ENCODE data around the gene DNMT3B. TPM values are rescaled to one million over a fixed set of nuclear protein-coding genes. Genes with fewer than 3 reads are reported as not detected.

The DNMT3B gene
- total and polyA plus RNA-seq, 4 donors = 0.25 to 1.9 (median 0.75) TPM

- Histone ChIP-seq H3K27ac (ENCODE audit: low read depth in 1 of 2, low read length in 2 of 2) (peak overlapping the region; percentile 4 to 70), H3K4me1 (ENCODE audit: control insufficient read depth in 1 of 2, insufficient read depth in 2 of 2, low read length in 2 of 2) (peaks cover 0 to 3% of the 10 kb centered on the region in 2 donors), H3K9me3 (ENCODE audit: control insufficient read depth, low read length) (no peaks in the 10 kb centered on the region), H3K27me3 (ENCODE audit: control insufficient read depth in 1 of 2, insufficient read depth in 2 of 2, low read length in 1 of 2) (no peaks in the 10 kb centered on the region), H3K36me3 (ENCODE audit: control insufficient read depth in 1 of 2, insufficient read depth in 2 of 2, low read length in 1 of 2) (no peaks in the 10 kb centered on the region), H3K4me3 (ENCODE audit: low read length in 2 of 2) (peak overlapping the region; percentile 60 to 62)
- peak; percentile 13 for ATAC-seq (ENCODE audit: low FRiP score)
- WGBS, 2 donors = 12 to 13% methylated on average over 25 of the region's 25 CpGs
- intact Hi-C loops (cut with DNase I) = no loop called here
- DNase-seq = no peak
Measured at GRCh38 chr20:32742322-32743236, 19.6 kb upstream of the DNMT3B start.

- ATAC-seq (ENCODE audit: low FRiP score) (peak; percentile 85), DNase-seq (peak; percentile 76 to 91)
- intact Hi-C loops (cut with DNase I) = no loop called here
- H3K36me3 ChIP-seq (ENCODE audit: control insufficient read depth in 1 of 2, insufficient read depth in 2 of 2, low read length in 1 of 2) = no peaks in the 10 kb centered on the region
- no peaks in the 10 kb centered on the region for H3K4me1 ChIP-seq (ENCODE audit: control insufficient read depth in 1 of 2, insufficient read depth in 2 of 2, low read length in 2 of 2)
- H3K27ac ChIP-seq (ENCODE audit: low read depth in 1 of 2, low read length in 2 of 2) = peak within 1 kb of the TSS; percentile 32 to 75
- H3K27me3 ChIP-seq (ENCODE audit: control insufficient read depth in 1 of 2, insufficient read depth in 2 of 2, low read length in 1 of 2) = no peaks in the 10 kb centered on the region
- no peaks in the 10 kb centered on the region for H3K9me3 ChIP-seq (ENCODE audit: control insufficient read depth, low read length)
- H3K4me3 ChIP-seq (ENCODE audit: low read length in 2 of 2) = peak within 1 kb of the TSS; percentile 60 to 62
- 1% methylated on average over 52 to 64 of the region's 64 CpGs for WGBS, 2 donors
Measured at GRCh38 chr20:32743237-32744112, 18.7 kb upstream of the DNMT3B start, which contains the start of gene COMMD7. Gene COMMD7 (minus strand): TSS chr20:32743467. CDS start chr20:32743391, 76 bp downstream.

- H3K4me3 ChIP-seq (ENCODE audit: low read length in 2 of 2) = no peak overlapping the region
- ATAC-seq (ENCODE audit: low FRiP score) (no peak), DNase-seq (no peak)
- H3K27ac ChIP-seq (ENCODE audit: low read depth in 1 of 2, low read length in 2 of 2) = no peak overlapping the region
- no peaks in the 10 kb centered on the region for H3K27me3 ChIP-seq (ENCODE audit: control insufficient read depth in 1 of 2, insufficient read depth in 2 of 2, low read length in 1 of 2)
- no peaks in the 10 kb centered on the region for H3K9me3 ChIP-seq (ENCODE audit: control insufficient read depth, low read length)
- intact Hi-C loops (cut with DNase I) = no loop called here
- H3K36me3 ChIP-seq (ENCODE audit: control insufficient read depth in 1 of 2, insufficient read depth in 2 of 2, low read length in 1 of 2) = no peaks in the 10 kb centered on the region
- WGBS, 2 donors = 76 to 80% methylated on average over 11 of the region's 11 CpGs
- no peaks in the 10 kb centered on the region for H3K4me1 ChIP-seq (ENCODE audit: control insufficient read depth in 1 of 2, insufficient read depth in 2 of 2, low read length in 2 of 2)
Measured at GRCh38 chr20:32749914-32750637, 12.1 kb upstream of the DNMT3B start.

GRCh38 chr20:32751293-32751692, 10.9 kb upstream of the DNMT3B start:
- Histone ChIP-seq H3K4me1 (ENCODE audit: control insufficient read depth in 1 of 2, insufficient read depth in 2 of 2, low read length in 2 of 2) (no peaks in the 10 kb centered on the region), H3K4me3 (ENCODE audit: low read length in 2 of 2) (no peak overlapping the region), H3K27me3 (ENCODE audit: control insufficient read depth in 1 of 2, insufficient read depth in 2 of 2, low read length in 1 of 2) (no peaks in the 10 kb centered on the region), H3K36me3 (ENCODE audit: control insufficient read depth in 1 of 2, insufficient read depth in 2 of 2, low read length in 1 of 2) (no peaks in the 10 kb centered on the region), H3K9me3 (ENCODE audit: control insufficient read depth, low read length) (no peaks in the 10 kb centered on the region), H3K27ac (ENCODE audit: low read depth in 1 of 2, low read length in 2 of 2) (no peak overlapping the region)
- no peak for DNase-seq
- ATAC-seq (ENCODE audit: low FRiP score) = no peak
- intact Hi-C loops (cut with DNase I) = no loop called here

GRCh38 chr20:32751702-32752457, 10.3 kb upstream of the DNMT3B start:
- 84% methylated on average over 6 of the region's 6 CpGs for WGBS, 2 donors
- DNase-seq (no peak), ATAC-seq (ENCODE audit: low FRiP score) (no peak)
- H3K27me3 ChIP-seq (ENCODE audit: control insufficient read depth in 1 of 2, insufficient read depth in 2 of 2, low read length in 1 of 2) = no peaks in the 10 kb centered on the region
- no peak overlapping the region for H3K27ac ChIP-seq (ENCODE audit: low read depth in 1 of 2, low read length in 2 of 2)
- no peak overlapping the region for H3K4me3 ChIP-seq (ENCODE audit: low read length in 2 of 2)
- intact Hi-C loops (cut with DNase I) = no loop called here
- no peaks in the 10 kb centered on the region for H3K9me3 ChIP-seq (ENCODE audit: control insufficient read depth, low read length)
- H3K36me3 ChIP-seq (ENCODE audit: control insufficient read depth in 1 of 2, insufficient read depth in 2 of 2, low read length in 1 of 2) = no peaks in the 10 kb centered on the region
- H3K4me1 ChIP-seq (ENCODE audit: control insufficient read depth in 1 of 2, insufficient read depth in 2 of 2, low read length in 2 of 2) = no peaks in the 10 kb centered on the region

- no peaks in the 10 kb centered on the region for H3K27me3 ChIP-seq (ENCODE audit: control insufficient read depth in 1 of 2, insufficient read depth in 2 of 2, low read length in 1 of 2)
- H3K27ac ChIP-seq (ENCODE audit: low read depth in 1 of 2, low read length in 2 of 2) = no peak overlapping the region
- ATAC-seq (ENCODE audit: low FRiP score) (no peak), DNase-seq (no peak)
- H3K9me3 ChIP-seq (ENCODE audit: control insufficient read depth, low read length) = no peaks in the 10 kb centered on the region
- H3K4me3 ChIP-seq (ENCODE audit: low read length in 2 of 2) = no peak overlapping the region
- no peaks in the 10 kb centered on the region for H3K36me3 ChIP-seq (ENCODE audit: control insufficient read depth in 1 of 2, insufficient read depth in 2 of 2, low read length in 1 of 2)
- whole genome bisulfite sequencing, 2 donors = 66 to 67% methylated on average over 10 of the region's 10 CpGs
- intact Hi-C loops (cut with DNase I) = no loop called here
- no peaks in the 10 kb centered on the region for H3K4me1 ChIP-seq (ENCODE audit: control insufficient read depth in 1 of 2, insufficient read depth in 2 of 2, low read length in 2 of 2)
Measured at GRCh38 chr20:32752458-32753250, 9.5 kb upstream of the DNMT3B start.

GRCh38 chr20:32753731-32754130, 8.5 kb upstream of the DNMT3B start:
- DNase-seq (no peak), ATAC-seq (ENCODE audit: low FRiP score) (no peak)
- no peaks in the 10 kb centered on the region for H3K9me3 ChIP-seq (ENCODE audit: control insufficient read depth, low read length)
- H3K4me3 ChIP-seq (ENCODE audit: low read length in 2 of 2) = no peak overlapping the region
- no peaks in the 10 kb centered on the region for H3K27me3 ChIP-seq (ENCODE audit: control insufficient read depth in 1 of 2, insufficient read depth in 2 of 2, low read length in 1 of 2)
- intact Hi-C loops (cut with DNase I) = no loop called here
- 72 to 76% methylated on average over 4 of the region's 4 CpGs for WGBS, 2 donors
- no peaks in the 10 kb centered on the region for H3K36me3 ChIP-seq (ENCODE audit: control insufficient read depth in 1 of 2, insufficient read depth in 2 of 2, low read length in 1 of 2)
- H3K27ac ChIP-seq (ENCODE audit: low read depth in 1 of 2, low read length in 2 of 2) = no peak overlapping the region
- H3K4me1 ChIP-seq (ENCODE audit: control insufficient read depth in 1 of 2, insufficient read depth in 2 of 2, low read length in 2 of 2) = no peaks in the 10 kb centered on the region

All from aorta (tissue), 5 donors.